Transverse colon (tissue), 3 donors: ENCODE measurements around the gene VPS13D.

Source experiments
- POLR2A ChIP-seq: fragments of 450-650 bp; IDR thresholded peaks from one replicate; pipeline ENCODE4 v1.6.1; 2016; ENCODE audit warnings: antibody characterized with exemption, mild to moderate bottlenecking, moderate library complexity
- TF ChIP-seq, protein P1 (sequence below), 5 experiments: fragments of 200-600 bp in 3 of 5; fragments of 450-650 bp in 2 of 5; sonication (generic) in 3 of 5; IDR thresholded peaks; 1 replicate in 2 of 5; 2 replicates in 3 of 5; pipeline ENCODE4 v1.5.1; 2016 to 2017; ENCODE audit warnings: antibody characterized with exemption in 5 of 5, inconsistent platforms in 3 of 5, mild to moderate bottlenecking in 2 of 5, moderate library complexity in 1 of 5

GRCh38 chr1:12201352-12202189 lies 28.3 kb upstream of the VPS13D start:
- TF ChIP-seq POLR2A: no peak
- TF ChIP-seq, protein P1, sequence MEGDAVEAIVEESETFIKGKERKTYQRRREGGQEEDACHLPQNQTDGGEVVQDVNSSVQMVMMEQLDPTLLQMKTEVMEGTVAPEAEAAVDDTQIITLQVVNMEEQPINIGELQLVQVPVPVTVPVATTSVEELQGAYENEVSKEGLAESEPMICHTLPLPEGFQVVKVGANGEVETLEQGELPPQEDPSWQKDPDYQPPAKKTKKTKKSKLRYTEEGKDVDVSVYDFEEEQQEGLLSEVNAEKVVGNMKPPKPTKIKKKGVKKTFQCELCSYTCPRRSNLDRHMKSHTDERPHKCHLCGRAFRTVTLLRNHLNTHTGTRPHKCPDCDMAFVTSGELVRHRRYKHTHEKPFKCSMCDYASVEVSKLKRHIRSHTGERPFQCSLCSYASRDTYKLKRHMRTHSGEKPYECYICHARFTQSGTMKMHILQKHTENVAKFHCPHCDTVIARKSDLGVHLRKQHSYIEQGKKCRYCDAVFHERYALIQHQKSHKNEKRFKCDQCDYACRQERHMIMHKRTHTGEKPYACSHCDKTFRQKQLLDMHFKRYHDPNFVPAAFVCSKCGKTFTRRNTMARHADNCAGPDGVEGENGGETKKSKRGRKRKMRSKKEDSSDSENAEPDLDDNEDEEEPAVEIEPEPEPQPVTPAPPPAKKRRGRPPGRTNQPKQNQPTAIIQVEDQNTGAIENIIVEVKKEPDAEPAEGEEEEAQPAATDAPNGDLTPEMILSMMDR (IDR thresholded peaks at IDR 0.05): no peak
